K562 (cell line): Measurements from ENCODE around the gene CBX3. TPM values are rescaled to one million over a fixed set of nuclear protein-coding genes. Genes with fewer than 3 reads are reported as not detected.
A peak's percentile ranks its signal among the peaks of the same experiment; 100 is the strongest.

ENCODE experiments used
- AFF4 ChIP-seq: sonication (generic); formaldehyde crosslinking; IDR thresholded peaks from 2 replicates; pipeline ENCODE4 v1.8.0; 2023; ENCODE audit warnings: mild to moderate bottlenecking, missing genetic modification reagents
- BRCA1 ChIP-seq, 2 experiments: fragments of 450-650 bp in 1 of 2; sonication (generic) in 1 of 2; formaldehyde crosslinking in 1 of 2; IDR thresholded peaks; 2 replicates each; pipeline versions ENCODE4 v1.5.0 to v1.6.1; 2017 to 2020; ENCODE audit warnings: mild to moderate bottlenecking in 1 of 2, missing genetic modification reagents in 1 of 2
- BRD9 ChIP-seq: fragments of 450-650 bp; IDR thresholded peaks from 2 replicates; pipeline ENCODE4 v1.6.1; 2018; ENCODE audit warnings: low read depth; ENCODE audit not compliant: partially characterized antibody
- CBX3 ChIP-seq, 2 experiments: IDR thresholded peaks; 1 replicate in 1 of 2; 2 replicates in 1 of 2; pipeline ENCODE4 v1.6.1; 2012; ENCODE audit warnings: inconsistent platforms in 2 of 2, low read length in 2 of 2, borderline replicate concordance in 1 of 2, control low read depth in 1 of 2
- CEBPG ChIP-seq, 3 experiments: fragments of 200-800 bp in 1 of 3; sonication (Bioruptor generic) in 1 of 3; sonication (generic) in 1 of 3; formaldehyde crosslinking in 1 of 3; IDR thresholded peaks in 2 of 3; conservative IDR thresholded peaks in 1 of 3; 2 replicates each; pipeline versions ENCODE4 v1.6.1 to v1.8.0; 2016 to 2022; ENCODE audit warnings: missing compliant biosample characterization in 2 of 3, missing genetic modification characterization in 2 of 3, mild to moderate bottlenecking in 1 of 3, missing genetic modification reagents in 1 of 3
- FOS ChIP-seq: IDR thresholded peaks from 3 replicates; pipeline ENCODE4 v1.6.1; 2011; ENCODE audit not compliant: insufficient read length; ENCODE audit errors: extremely low read depth
- FOXJ2 ChIP-seq: fragments of 200-800 bp; sonication (Bioruptor generic); IDR thresholded peaks from 2 replicates; pipeline ENCODE4 v1.6.1; 2016; ENCODE audit warnings: missing genetic modification characterization, missing compliant biosample characterization
- HDGF ChIP-seq: fragments of 450-650 bp; IDR thresholded peaks from 2 replicates; pipeline ENCODE4 v1.6.1; 2016
- HMG20A ChIP-seq: fragments of 450-650 bp; formaldehyde crosslinking; conservative IDR thresholded peaks from 2 replicates; pipeline ENCODE4 v1.4.0; 2020; ENCODE audit warnings: mild to moderate bottlenecking, mixed read lengths
- JUN ChIP-seq, 2 experiments: sonication (generic) in 1 of 2; formaldehyde crosslinking in 1 of 2; IDR thresholded peaks; 2 replicates each; pipeline versions ENCODE4 v1.6.1 to v1.8.0; 2012 to 2022; ENCODE audit warnings: borderline replicate concordance in 2 of 2, mild to moderate bottlenecking in 2 of 2, improper control_type of control experiment in 1 of 2, low read depth in 1 of 2, low read length in 1 of 2, missing genetic modification reagents in 1 of 2
- NR2C2 ChIP-seq, 2 experiments: fragments of 200-800 bp in 1 of 2; sonication (Bioruptor generic) in 1 of 2; sonication (generic) in 1 of 2; formaldehyde crosslinking in 1 of 2; IDR thresholded peaks; 2 replicates each; pipeline versions ENCODE4 v1.6.1 to v1.8.0; 2016 to 2022; ENCODE audit warnings: mild to moderate bottlenecking in 1 of 2, missing compliant biosample characterization in 1 of 2, missing genetic modification characterization in 1 of 2, missing genetic modification reagents in 1 of 2
- PTRF ChIP-seq: fragments of 450-650 bp; IDR thresholded peaks from 2 replicates; pipeline ENCODE4 v1.6.1; 2016; ENCODE audit warnings: mild to moderate bottlenecking, missing genetic modification characterization, missing compliant biosample characterization
- RERE ChIP-seq: sonication (generic); formaldehyde crosslinking; IDR thresholded peaks from 2 replicates; pipeline ENCODE4 v1.8.0; 2023; ENCODE audit warnings: missing genetic modification reagents, mild to moderate bottlenecking, borderline replicate concordance
- ZNF197 ChIP-seq: fragments of 200-800 bp; sonication (Bioruptor generic); IDR thresholded peaks from 2 replicates; pipeline ENCODE4 v1.6.1; 2016; ENCODE audit warnings: low read depth, missing genetic modification characterization, missing compliant biosample characterization
- polyA plus RNA-seq, 8 experiments: library from polyadenylated mRNA; depleted of rRNA in 4 of 8; stranded (reverse) in 5 of 8; unstranded in 3 of 8; fragments of >200 nt; fragmentation: Nextera tagmentation in 2 of 8; fragmentation: Illumina TruSeq in 1 of 8; extraction: Ambion mirVana in 2 of 8; extraction: Trizol in 1 of 8; gene quantifications; 2 replicates each; pipeline versions ENCODE4 v1.2.1 to v1.2.3, GENCODE V29; 2011 to 2014; ENCODE audit warnings: inconsistent platforms in 1 of 8, missing spikeins in 1 of 8
- total RNA-seq, 7 experiments: library from RNA; depleted of rRNA in 6 of 7; stranded (reverse); fragments of >200 nt in 6 of 7; fragmentation: Illumina TruSeq in 2 of 7; extraction: Trizol in 2 of 7; gene quantifications; 2 replicates each; pipeline versions ENCODE4 v1.2.1 to v1.2.3, GENCODE V29; 2011 to 2021; ENCODE audit warnings: low replicate concordance in 1 of 7
- TF ChIP-seq, protein P1 (sequence below): sonication (generic); formaldehyde crosslinking; IDR thresholded peaks from 2 replicates; pipeline ENCODE4 v1.8.0; 2022; ENCODE audit warnings: missing genetic modification reagents, mild to moderate bottlenecking, moderate library complexity, borderline replicate concordance

The CBX3 gene
- total and polyA plus RNA-seq, 9 of the 15 experiments (the other 6 are each of a cell fraction or from before 2014, with no cell fraction given): 198 to 413 (median 328) TPM

DNA sequence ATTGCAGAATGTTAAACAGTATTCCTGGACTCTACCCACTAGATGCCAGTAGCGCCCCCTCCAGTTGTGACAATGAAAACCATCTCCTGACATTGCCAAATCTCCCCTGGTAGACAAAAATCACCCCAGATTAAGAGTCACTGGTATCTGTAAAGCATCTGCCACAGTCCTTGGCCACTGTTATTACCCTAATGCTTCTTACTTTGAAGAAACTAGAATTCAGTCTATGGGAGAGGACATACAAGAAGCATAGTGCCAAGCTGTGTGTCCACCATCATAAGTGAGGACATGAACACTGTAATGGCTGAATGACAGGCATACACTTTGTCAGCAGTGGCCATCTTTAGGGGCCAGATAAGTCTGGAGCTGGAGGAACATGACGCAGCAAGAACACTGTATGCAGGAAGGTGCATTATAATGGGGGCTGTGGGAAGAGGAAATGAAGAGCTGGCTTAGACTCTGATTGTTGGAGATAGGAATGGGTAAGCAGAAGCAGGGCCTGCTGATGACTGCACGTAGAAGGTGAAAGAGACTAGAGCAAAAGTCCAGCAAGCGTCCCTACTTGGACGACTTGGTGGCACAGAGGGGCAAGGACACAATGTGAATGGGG is 32.5 kb downstream of the CBX3 start (continued):
- TF ChIP-seq RERE (CRISPR knock-in tag) (no peak), HDGF (peak; percentile 89; the same call in 1 of the 2 replicates), FOXJ2 (tag) (no peak), NR2C2 (CRISPR knock-in tag; IDR thresholded peaks at IDR 0.05) (no peak), NR2C2 (tag; IDR thresholded peaks at IDR 0.05) (peak; percentile 57), BRD9 (no peak), ZNF197 (CRISPR knock-in tag) (peak; percentile 88; the same call in 1 of the 2 replicates), HMG20A (CRISPR knock-in tag) (no peak), AFF4 (CRISPR knock-in tag) (no peak), CBX3 (IDR thresholded peaks at IDR 0.05; ENCODE audit: borderline replicate concordance in 1 of 2, low read length in 2 of 2) (no peak), BRCA1 (IDR thresholded peaks at IDR 0.05) (no peak), BRCA1 (CRISPR knock-in tag; IDR thresholded peaks at IDR 0.05) (no peak), FOS (no peak), PTRF (peak; percentile 66), JUN (IDR thresholded peaks at IDR 0.05; ENCODE audit: borderline replicate concordance, low read depth, low read length) (no peak), JUN (CRISPR knock-in tag; IDR thresholded peaks at IDR 0.05; ENCODE audit: borderline replicate concordance) (no peak), CEBPG (CRISPR knock-in tag; IDR thresholded peaks at IDR 0.05) (no peak), CEBPG (tag; conservative IDR thresholded peaks at IDR 0.05 in 1 of 2, IDR thresholded peaks at IDR 0.05 in 1 of 2) (peak in 1 of 2 experiments; percentile 38; a peak in 1 of 4 replicates)
- TF ChIP-seq, protein P1, sequence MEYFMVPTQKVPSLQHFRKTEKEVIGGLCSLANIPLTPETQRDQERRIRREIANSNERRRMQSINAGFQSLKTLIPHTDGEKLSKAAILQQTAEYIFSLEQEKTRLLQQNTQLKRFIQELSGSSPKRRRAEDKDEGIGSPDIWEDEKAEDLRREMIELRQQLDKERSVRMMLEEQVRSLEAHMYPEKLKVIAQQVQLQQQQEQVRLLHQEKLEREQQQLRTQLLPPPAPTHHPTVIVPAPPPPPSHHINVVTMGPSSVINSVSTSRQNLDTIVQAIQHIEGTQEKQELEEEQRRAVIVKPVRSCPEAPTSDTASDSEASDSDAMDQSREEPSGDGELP: no peak
